HG02571 (cell line): Measurements from ENCODE around the gene GPER1.

Experiments
- ATAC-seq: cut with Tn5 transposase; IDR thresholded peaks from one replicate; pipeline ENCODE4 v1.9.1; 2021; ENCODE audit warnings: mild to moderate bottlenecking, moderate library complexity; ENCODE audit not compliant: unreplicated experiment

The GPER1 gene

GRCh38 chr7:1086588-1087464 lies 1.1 kb upstream of the GPER1 start:
- ATAC-seq: peak; percentile 75

GRCh38 chr7:1087465-1087814 lies 473 bp upstream of the GPER1 start:
- no peak for ATAC-seq

- no peak for ATAC-seq
These were observed 2.3 kb downstream of the GPER1 start for GRCh38 chr7:1090236-1090635.

- no peak for ATAC-seq
These were observed 3.1 kb downstream of the GPER1 start for GRCh38 chr7:1090686-1091643.

GRCh38 chr7:1091644-1092027 lies 3.7 kb downstream of the GPER1 start:
- no peak for ATAC-seq

- ATAC-seq: no peak
These were observed 4.3 kb downstream of the GPER1 start for GRCh38 chr7:1092161-1092632.

- ATAC-seq: no peak
These were observed 5.0 kb downstream of the GPER1 start for GRCh38 chr7:1092806-1093501.

GRCh38 chr7:1093502-1093843 lies 5.6 kb downstream of the GPER1 start:
- ATAC-seq: no peak

- ATAC-seq: no peak
These were observed 6.1 kb downstream of the GPER1 start for GRCh38 chr7:1093916-1094508.

GRCh38 chr7:1094870-1095269 lies 7.0 kb downstream of the GPER1 start:
- ATAC-seq: no peak

GRCh38 chr7:1095621-1096155 lies 7.8 kb downstream of the GPER1 start:
- ATAC-seq: no peak

- no peak for ATAC-seq
These were observed 8.5 kb downstream of the GPER1 start for GRCh38 chr7:1096156-1097119.

GRCh38 chr7:1097120-1097504 lies 9.2 kb downstream of the GPER1 start:
- no peak for ATAC-seq

GRCh38 chr7:1098243-1099153 lies 10.6 kb downstream of the GPER1 start:
- ATAC-seq: no peak

GRCh38 chr7:1099154-1099542 lies 11.2 kb downstream of the GPER1 start:
- no peak for ATAC-seq

- ATAC-seq: no peak
These were observed 11.7 kb downstream of the GPER1 start for GRCh38 chr7:1099637-1100036.

GRCh38 chr7:1100386-1100785 lies 12.5 kb downstream of the GPER1 start:
- no peak for ATAC-seq

- ATAC-seq: no peak
These were observed 13.1 kb downstream of the GPER1 start for GRCh38 chr7:1100834-1101562.
